CD14-positive monocyte (primary cell): ENCODE data around the gene SIGLEC8. TPM values are rescaled to one million over a fixed set of nuclear protein-coding genes. Genes with fewer than 3 reads are reported as not detected.

Source experiments
- DNase-seq, 3 donors: peaks; one replicate each; pipeline ENCODE4 v3.0.0-alpha.2; 2011 to 2022
- H2AFZ ChIP-seq: 2 replicates; pipeline ENCODE4 v1.6.0; 2012; ENCODE audit warnings: mild to moderate bottlenecking, low read depth, low read length, inconsistent platforms; ENCODE audit not compliant: insufficient read depth, poor library complexity, severe bottlenecking
- H3K27ac ChIP-seq, 2 donors: 1 replicate in 1 of 2; 2 replicates in 1 of 2; pipeline ENCODE4 v1.5.1; 2012 to 2013; ENCODE audit warnings: low read length in 2 of 2, control low read depth in 1 of 2, inconsistent platforms in 1 of 2, low read depth in 1 of 2, mild to moderate bottlenecking in 1 of 2
- H3K27me3 ChIP-seq, 2 donors: one replicate each; pipeline versions ENCODE4 v1.6.0 to v1.6.1; 2011 to 2013; ENCODE audit warnings: low read length in 2 of 2; ENCODE audit not compliant: control insufficient read depth in 2 of 2, insufficient read depth in 2 of 2
- H3K36me3 ChIP-seq, 2 donors: replicated peaks in 1 of 2; 1 replicate in 1 of 2; 2 replicates in 1 of 2; pipeline versions ENCODE4 v1.5.1 to v1.6.1; 2012 to 2013; ENCODE audit warnings: low read length in 2 of 2, control low read depth in 1 of 2, inconsistent platforms in 1 of 2, mild to moderate bottlenecking in 1 of 2; ENCODE audit not compliant: insufficient read depth in 2 of 2, control insufficient read depth in 1 of 2
- H3K4me1 ChIP-seq, 2 donors: 1 replicate in 1 of 2; 2 replicates in 1 of 2; pipeline versions ENCODE4 v1.5.1 to v1.6.1; 2012 to 2013; ENCODE audit warnings: low read length in 2 of 2, control low read depth in 1 of 2, inconsistent platforms in 1 of 2, mild to moderate bottlenecking in 1 of 2, moderate library complexity in 1 of 2; ENCODE audit not compliant: insufficient read depth in 2 of 2, control insufficient read depth in 1 of 2
- H3K4me2 ChIP-seq: replicated peaks from 2 replicates; pipeline ENCODE3; 2012; ENCODE audit warnings: low read length, moderate library complexity, mild to moderate bottlenecking; ENCODE audit not compliant: poor library complexity, severe bottlenecking; ENCODE audit errors: extremely low read depth
- H3K4me3 ChIP-seq, 3 experiments: fragments of 200-600 bp in 1 of 3; sonication (generic) in 1 of 3; replicated peaks in 1 of 3; 1 replicate in 2 of 3; 2 replicates in 1 of 3; pipeline ENCODE4 v1.5.1; 2011 to 2013; ENCODE audit warnings: low read length in 3 of 3, mild to moderate bottlenecking in 3 of 3, control low read depth in 2 of 3, low read depth in 2 of 3, inconsistent platforms in 1 of 3, moderate library complexity in 1 of 3
- H3K79me2 ChIP-seq: 2 replicates; pipeline ENCODE4 v1.6.0; 2012; ENCODE audit warnings: mild to moderate bottlenecking, control low read depth, inconsistent platforms, low read length, moderate library complexity; ENCODE audit not compliant: insufficient read depth
- H3K9ac ChIP-seq: 2 replicates; pipeline ENCODE4 v1.6.0; 2017; ENCODE audit warnings: low read length, mild to moderate bottlenecking; ENCODE audit not compliant: insufficient read depth, poor library complexity, severe bottlenecking
- H3K9me3 ChIP-seq, 2 donors: replicated peaks in 1 of 2; 1 replicate in 1 of 2; 2 replicates in 1 of 2; pipeline versions ENCODE4 v1.5.1 to v1.6.1; 2012 to 2013; ENCODE audit warnings: low read length in 2 of 2, control low read depth in 1 of 2; ENCODE audit not compliant: control insufficient read depth in 1 of 2, insufficient read depth in 1 of 2
- H4K20me1 ChIP-seq: 2 replicates; pipeline ENCODE4 v1.6.0; 2012; ENCODE audit warnings: mild to moderate bottlenecking, low read length, control low read depth, moderate library complexity; ENCODE audit not compliant: insufficient read depth
- H3K27ac Mint-ChIP-seq, 7 donors: one replicate each; pipeline ENCODE4 v1.8.0; 2020; ENCODE audit warnings: mild to moderate bottlenecking in 7 of 7, mixed read lengths in 7 of 7, moderate library complexity in 6 of 7, inconsistent platforms in 2 of 7
- H3K27me3 Mint-ChIP-seq, 3 donors: one replicate each; pipeline ENCODE4 v1.8.0; 2021 to 2022; ENCODE audit warnings: low read depth in 3 of 3, mild to moderate bottlenecking in 3 of 3, mixed read lengths in 3 of 3, moderate library complexity in 3 of 3, inconsistent platforms in 1 of 3
- H3K36me3 Mint-ChIP-seq, 2 donors: one replicate each; pipeline ENCODE4 v1.8.0; 2020; ENCODE audit warnings: mixed read lengths in 2 of 2, inconsistent platforms in 1 of 2, mild to moderate bottlenecking in 1 of 2
- H3K4me1 Mint-ChIP-seq: one replicate; pipeline ENCODE4 v1.8.0; 2020; ENCODE audit warnings: mild to moderate bottlenecking, mixed read lengths
- H3K4me3 Mint-ChIP-seq, 2 donors: one replicate each; pipeline ENCODE4 v1.8.0; 2020; ENCODE audit warnings: mild to moderate bottlenecking in 2 of 2, mixed read lengths in 2 of 2, moderate library complexity in 1 of 2
- H3K9me3 Mint-ChIP-seq, 7 donors: one replicate each; pipeline ENCODE4 v1.8.0; 2020 to 2022; ENCODE audit warnings: mixed read lengths in 7 of 7, mild to moderate bottlenecking in 6 of 7, moderate library complexity in 6 of 7, inconsistent platforms in 2 of 7
- WGBS: methylation state at CpG from one replicate; pipeline ENCODE4 v1.1.5; 2013; ENCODE audit warnings: missing lambda C conversion rate; ENCODE audit not compliant: insufficient coverage; 5-methylcytosine and 5-hydroxymethylcytosine counted together
- intact Hi-C, 2 donors: fragments of 100-400 bp; cut with micrococcal nuclease; formaldehyde crosslinking; loops; one replicate each; pipeline versions ENCODE4 v1.15.0 to v1.15.1; 2023
- polyA plus RNA-seq, 3 donors: library from polyadenylated mRNA; depleted of rRNA in 1 of 3; unstranded in 2 of 3; stranded (reverse) in 1 of 3; fragments of 300-500 nt in 2 of 3; fragments of >200 nt in 1 of 3; fragmentation: Illumina TruSeq in 2 of 3; gene quantifications; 1 replicate in 2 of 3; 2 replicates in 1 of 3; pipeline ENCODE4 v1.2.3, GENCODE V29; 2012 to 2021
- TF ChIP-seq, protein P1 (sequence below): fragments of 200-600 bp; IDR thresholded peaks from one replicate; pipeline ENCODE4 v1.8.0; 2022; ENCODE audit warnings: antibody characterized with exemption, mild to moderate bottlenecking

SIGLEC8 gene
- polyA plus RNA-seq, 3 donors = not detected

DNA sequence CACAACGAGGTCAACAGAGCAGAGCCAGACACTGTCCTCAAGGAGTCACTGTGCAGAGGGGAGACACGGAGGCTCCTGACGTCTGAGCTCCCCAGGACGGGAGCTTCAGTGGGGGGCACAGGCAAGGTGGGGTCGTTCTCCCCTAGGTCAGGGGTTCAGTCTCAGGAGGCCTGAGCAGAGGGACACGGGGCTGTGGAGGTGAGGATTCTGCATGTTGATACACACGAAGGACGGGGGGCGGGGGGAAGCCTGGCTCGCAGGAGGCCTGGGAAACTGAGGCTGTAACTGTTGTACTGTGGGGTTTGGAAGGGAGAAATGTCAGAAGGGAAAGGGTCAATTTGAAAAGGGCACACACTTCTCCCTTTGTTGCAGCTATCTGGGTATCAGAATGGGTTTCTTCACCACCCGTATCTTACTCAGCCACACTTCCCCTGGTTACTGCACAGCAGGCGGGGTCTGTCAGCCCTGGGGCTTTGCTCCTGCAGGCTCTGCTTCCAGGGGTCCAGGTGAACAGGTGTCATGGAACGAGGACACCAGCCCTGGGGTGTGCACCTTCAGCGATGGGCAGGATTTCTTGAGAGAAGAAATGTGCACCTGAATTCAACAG lies 748 bp upstream of the SIGLEC8 start:
- Histone ChIP-seq H3K79me2 (no peaks in the 10 kb centered on the region), H4K20me1 (no peaks in the 10 kb centered on the region), H2AFZ (no peak overlapping the region), H3K27ac (no peak overlapping the region), H3K4me3 (no peak overlapping the region), H3K27me3 (no peaks in the 10 kb centered on the region), H3K36me3 (no peaks in the 10 kb centered on the region), H3K9me3 (no peaks in the 10 kb centered on the region), H3K4me2 (no peak overlapping the region), H3K4me1 (peaks cover 35 to 43% of the 10 kb centered on the region in 2 donors), H3K9ac (no peak overlapping the region)
- Mint-ChIP-seq H3K27ac (no peak overlapping the region), H3K4me1 (peaks cover 43% of the 10 kb centered on the region), H3K4me3 (no peak overlapping the region), H3K27me3 (peaks cover 3 to 11% (median 8%) of the 10 kb centered on the region in 3 donors), H3K36me3 (no peaks in the 10 kb centered on the region), H3K9me3 (peaks cover 0 to 2% (median 0%) of the 10 kb centered on the region in 7 donors)
- intact Hi-C loops = no loop called here
- WGBS = 80% methylated on average over 10 of the region's 14 CpGs
- TF ChIP-seq, protein P1, sequence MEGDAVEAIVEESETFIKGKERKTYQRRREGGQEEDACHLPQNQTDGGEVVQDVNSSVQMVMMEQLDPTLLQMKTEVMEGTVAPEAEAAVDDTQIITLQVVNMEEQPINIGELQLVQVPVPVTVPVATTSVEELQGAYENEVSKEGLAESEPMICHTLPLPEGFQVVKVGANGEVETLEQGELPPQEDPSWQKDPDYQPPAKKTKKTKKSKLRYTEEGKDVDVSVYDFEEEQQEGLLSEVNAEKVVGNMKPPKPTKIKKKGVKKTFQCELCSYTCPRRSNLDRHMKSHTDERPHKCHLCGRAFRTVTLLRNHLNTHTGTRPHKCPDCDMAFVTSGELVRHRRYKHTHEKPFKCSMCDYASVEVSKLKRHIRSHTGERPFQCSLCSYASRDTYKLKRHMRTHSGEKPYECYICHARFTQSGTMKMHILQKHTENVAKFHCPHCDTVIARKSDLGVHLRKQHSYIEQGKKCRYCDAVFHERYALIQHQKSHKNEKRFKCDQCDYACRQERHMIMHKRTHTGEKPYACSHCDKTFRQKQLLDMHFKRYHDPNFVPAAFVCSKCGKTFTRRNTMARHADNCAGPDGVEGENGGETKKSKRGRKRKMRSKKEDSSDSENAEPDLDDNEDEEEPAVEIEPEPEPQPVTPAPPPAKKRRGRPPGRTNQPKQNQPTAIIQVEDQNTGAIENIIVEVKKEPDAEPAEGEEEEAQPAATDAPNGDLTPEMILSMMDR = no peak
- DNase-seq = no peak

- Histone ChIP-seq H3K9ac (no peak overlapping the region), H2AFZ (no peak overlapping the region), H3K27me3 (no peaks in the 10 kb centered on the region), H3K4me1 (peaks cover 24 to 31% of the 10 kb centered on the region in 2 donors), H3K4me3 (no peak overlapping the region), H3K79me2 (no peaks in the 10 kb centered on the region), H3K4me2 (no peak overlapping the region), H3K36me3 (no peaks in the 10 kb centered on the region), H4K20me1 (no peaks in the 10 kb centered on the region), H3K27ac (no peak overlapping the region), H3K9me3 (no peaks in the 10 kb centered on the region)
- peaks cover 0 to 2% (median 0%) of the 10 kb centered on the region in 7 donors for H3K9me3 Mint-ChIP-seq
- DNase-seq = no peak
- 97% methylated on average over 11 of the region's 11 CpGs for WGBS
- H3K36me3 Mint-ChIP-seq = no peaks in the 10 kb centered on the region
- peaks cover 31% of the 10 kb centered on the region for H3K4me1 Mint-ChIP-seq
- H3K27me3 Mint-ChIP-seq = peaks cover 3 to 5% (median 4%) of the 10 kb centered on the region in 3 donors
- intact Hi-C loops = no loop called here
- H3K27ac Mint-ChIP-seq = peak overlapping the region in 1 of 7 donors; percentile 76
- H3K4me3 Mint-ChIP-seq = no peak overlapping the region
- TF ChIP-seq, protein P1 = no peak
These were observed 772 bp downstream of the SIGLEC8 start for GRCh38 chr19:51457351-51458013.
